HG02852 (cell line): Measurements from ENCODE around the gene CMPK1.
A peak's percentile ranks its signal among the peaks of the same experiment; 100 is the strongest.
"Not testable (repeated sequence)": the region's sequence is repeated elsewhere in the genome, so short reads cannot be mapped to it uniquely, and the experiment has no call there.

Source experiments
- ATAC-seq: cut with Tn5 transposase; IDR thresholded peaks from one replicate; pipeline ENCODE4 v1.9.1; 2021; ENCODE audit warnings: mild to moderate bottlenecking, moderate library complexity; ENCODE audit not compliant: unreplicated experiment

Gene CMPK1

GRCh38 chr1:47333578-47333921, at the start of gene CMPK1:
TSS of gene CMPK1 (plus strand) at chr1:47333790. CDS start at chr1:47333946, 156 bp downstream.
- ATAC-seq: peak; percentile 73

- ATAC-seq: not testable (repeated sequence)
These were observed 45.5 kb upstream of the CMPK1 start for GRCh38 chr1:47288116-47288515.

GRCh38 chr1:47294863-47295262, 38.7 kb upstream of the CMPK1 start:
- not testable (repeated sequence) for ATAC-seq

DNA sequence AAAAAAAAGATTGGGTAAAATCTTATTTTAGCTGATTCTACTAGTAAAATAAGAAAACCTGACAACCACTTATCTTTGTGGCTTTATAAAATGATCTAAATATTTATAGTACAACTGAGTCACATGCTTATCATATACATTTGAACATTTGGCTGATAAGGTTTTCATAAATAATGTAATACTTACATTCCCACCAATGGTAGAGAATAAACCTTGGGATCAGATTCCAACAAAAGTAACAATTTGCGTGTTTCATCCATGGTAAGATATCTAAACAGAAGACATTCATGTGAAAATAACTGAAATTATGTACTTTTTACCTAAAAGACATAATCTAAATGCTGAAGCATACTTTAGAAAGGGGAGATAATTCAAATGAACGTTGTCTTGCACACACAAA, 38.0 kb upstream of the CMPK1 start:
- ATAC-seq: no peak

GRCh38 chr1:47298025-47298699, 35.4 kb upstream of the CMPK1 start:
- ATAC-seq: no peak

DNA sequence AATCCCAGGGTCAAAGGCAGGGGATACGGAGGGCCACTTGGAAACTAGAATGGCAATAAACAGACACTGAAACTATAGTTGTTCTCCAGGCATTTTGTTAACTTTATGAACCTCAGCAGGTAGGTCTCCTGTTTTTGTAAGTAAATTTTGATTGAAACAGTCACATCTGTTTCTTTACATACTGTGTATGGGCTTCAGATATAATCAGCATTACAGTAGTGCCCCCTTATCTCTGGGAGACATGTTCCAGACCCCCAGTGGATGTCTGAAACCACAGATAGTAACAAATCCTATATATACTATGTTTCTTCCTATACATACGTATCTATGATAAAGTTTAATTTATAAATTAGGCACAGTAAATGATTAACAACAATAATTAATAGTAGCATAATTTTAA, 31.1 kb upstream of the CMPK1 start:
- ATAC-seq: no peak

GRCh38 chr1:47309427-47309826, 24.2 kb upstream of the CMPK1 start:
- no peak for ATAC-seq

GRCh38 chr1:47313915-47314664, 19.5 kb upstream of the CMPK1 start, which contains the start of gene STIL:
TSS of gene STIL (minus strand) at chr1:47314147. CDS start at chr1:47310319, 3,828 bp downstream.
- ATAC-seq: peak; percentile 96

DNA sequence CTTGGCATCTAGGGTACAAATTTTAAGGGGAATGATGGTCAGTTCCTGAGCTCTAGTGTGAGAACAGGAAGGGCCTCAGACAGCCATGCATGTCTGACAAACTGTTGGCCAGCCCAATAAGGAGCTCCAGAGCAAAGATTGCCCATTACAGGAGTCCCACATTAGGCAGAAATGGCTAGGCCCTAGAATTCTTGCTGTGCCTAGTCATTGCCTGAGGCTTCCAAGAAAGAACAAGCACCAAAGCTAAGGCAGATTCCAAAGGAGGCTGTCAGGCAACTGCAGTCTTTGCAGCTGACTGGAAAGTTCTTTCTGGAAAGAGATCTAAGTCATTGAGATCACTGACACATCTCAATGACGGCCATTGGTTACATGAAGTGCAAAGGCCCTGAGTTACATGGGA, 15.7 kb upstream of the CMPK1 start:
- no peak for ATAC-seq

DNA sequence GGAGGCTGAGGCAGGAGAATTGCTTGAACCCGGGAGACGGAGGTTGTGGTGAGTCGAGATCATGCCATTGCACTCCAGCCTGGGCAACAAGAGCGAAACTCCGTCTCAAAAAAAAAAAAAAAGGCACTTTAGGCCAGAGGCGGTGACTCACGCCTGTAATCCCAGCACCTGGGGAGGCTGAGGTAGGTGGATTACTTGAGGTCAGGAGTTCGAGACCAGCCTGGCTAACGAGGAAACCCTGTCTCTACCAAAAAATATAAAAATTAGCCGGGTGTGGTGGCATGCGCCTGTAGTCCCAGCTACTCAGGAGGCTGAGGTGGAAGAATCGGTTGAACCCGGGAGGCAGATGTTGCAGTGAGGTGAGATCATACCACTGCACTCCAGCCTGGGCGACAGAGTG, 13.6 kb upstream of the CMPK1 start:
- ATAC-seq: not testable (repeated sequence)

DNA sequence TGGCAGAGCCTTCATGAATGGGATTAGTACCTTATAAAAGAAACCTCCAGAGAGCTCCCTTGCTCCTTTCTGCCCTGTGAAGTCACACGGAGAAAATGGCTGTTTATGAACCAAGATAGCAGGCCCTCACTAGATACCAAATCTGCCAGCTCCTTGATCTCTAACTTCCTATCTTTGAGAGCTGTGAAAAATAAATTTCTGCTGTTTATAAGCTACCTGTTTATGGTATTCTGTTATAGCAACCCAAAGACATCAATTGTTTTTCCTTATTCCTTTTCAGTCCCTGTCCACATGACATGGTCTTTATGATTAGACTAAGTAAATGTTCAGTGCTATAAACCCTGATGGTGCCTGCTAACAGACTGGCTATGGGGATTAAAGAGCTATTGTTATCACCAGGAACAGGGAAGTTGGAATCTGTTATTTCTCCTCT, 10.0 kb upstream of the CMPK1 start:
- no peak for ATAC-seq

DNA sequence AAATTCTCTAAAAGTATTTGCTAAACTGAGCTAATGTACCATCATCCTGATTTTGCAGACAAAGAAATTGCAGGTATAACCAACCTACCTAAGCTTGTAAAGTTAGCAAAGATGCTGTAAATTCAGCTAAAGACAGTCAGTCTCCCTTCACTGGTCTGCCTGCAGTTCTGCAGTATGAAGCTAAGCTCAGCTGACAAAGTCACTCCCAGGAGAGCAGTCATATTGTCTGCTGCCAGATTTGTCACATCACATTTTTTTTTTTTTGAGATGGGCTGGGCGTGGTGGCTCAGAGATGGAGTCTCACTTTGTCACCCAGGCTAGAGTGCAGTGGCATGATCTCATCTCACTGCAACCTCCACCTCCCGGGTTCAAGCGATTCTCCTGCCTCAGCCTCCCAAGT, 8.9 kb upstream of the CMPK1 start:
- no peak for ATAC-seq

DNA sequence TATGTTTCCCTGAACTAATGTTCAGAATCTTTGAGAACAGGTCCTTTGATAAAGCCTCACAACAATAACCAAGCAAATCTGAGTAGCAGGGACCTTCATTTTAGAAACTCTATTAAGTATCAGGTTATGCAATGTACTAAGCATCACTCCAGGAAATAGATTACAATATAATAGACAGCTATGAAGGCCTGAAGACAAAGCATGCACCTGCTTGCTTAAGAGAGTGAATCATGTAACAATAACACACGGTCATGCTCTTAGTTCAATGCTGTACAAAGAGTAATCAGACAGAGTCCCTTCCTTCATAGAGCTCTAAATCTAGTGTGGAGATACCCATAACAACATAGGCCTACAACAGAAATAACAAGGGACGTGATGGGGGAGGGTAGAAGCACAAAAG, 8.1 kb upstream of the CMPK1 start:
- no peak for ATAC-seq

DNA sequence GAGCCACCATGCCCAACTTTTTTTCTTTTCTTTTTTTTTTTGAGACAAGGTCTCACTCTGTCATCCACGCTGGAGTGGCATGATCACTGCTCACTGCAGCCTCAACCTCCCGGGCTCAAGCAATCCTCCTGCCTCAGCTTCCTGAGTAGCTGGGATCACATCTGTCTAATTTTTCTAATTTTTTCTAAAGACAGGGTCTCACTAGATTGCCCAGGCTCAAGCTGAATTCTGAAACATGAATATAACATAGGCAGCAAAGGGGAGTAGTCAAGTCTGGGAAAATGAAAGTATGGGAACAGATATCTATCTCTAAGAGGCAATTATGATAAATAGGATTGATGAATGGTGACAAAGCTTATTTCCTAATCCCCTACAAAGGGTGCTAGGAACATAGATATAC, 7.3 kb upstream of the CMPK1 start:
- no peak for ATAC-seq

GRCh38 chr1:47328992-47329391, 4.6 kb upstream of the CMPK1 start:
- ATAC-seq: no peak

DNA sequence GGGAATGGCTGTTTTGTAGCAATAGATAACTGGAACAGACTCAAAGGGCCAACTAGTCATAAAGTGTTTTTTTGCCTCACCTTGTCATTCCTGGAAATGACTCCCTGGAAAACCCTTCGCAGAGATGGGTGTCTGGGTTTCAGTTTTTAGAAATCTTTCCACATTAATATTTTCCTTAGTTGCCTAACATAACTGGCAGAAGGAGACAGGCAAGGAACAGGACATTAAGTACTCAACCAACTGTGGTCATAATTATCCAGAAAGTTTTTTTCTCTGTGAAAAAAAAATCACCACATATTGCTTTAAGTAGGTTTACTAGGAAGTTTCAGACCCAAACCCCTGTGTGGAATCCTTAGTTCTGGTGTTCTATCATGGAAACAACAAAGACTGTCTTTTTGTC, 3.4 kb upstream of the CMPK1 start:
- ATAC-seq: no peak

DNA sequence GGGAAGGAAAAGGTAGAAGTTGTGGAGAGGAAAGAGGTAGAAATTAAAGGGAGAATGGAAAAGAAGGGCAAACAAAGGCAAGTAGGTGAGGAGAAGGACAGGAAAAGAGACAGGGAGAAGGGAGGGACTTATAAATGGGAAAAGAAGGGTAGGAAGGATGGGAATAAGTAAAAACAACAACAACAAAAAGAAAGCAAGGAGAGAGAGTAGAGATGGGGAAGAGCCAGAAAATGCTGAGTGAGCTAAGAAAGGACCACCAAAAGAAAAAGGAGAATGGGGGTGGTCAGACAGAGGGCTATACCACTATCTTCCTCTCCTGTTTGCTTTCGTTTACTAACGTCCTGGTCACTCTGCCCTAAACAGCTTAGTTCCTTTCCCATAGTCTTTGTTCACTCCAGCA, 1.7 kb upstream of the CMPK1 start:
- ATAC-seq: no peak

GRCh38 chr1:47332779-47333577, 612 bp upstream of the CMPK1 start:
- ATAC-seq: no peak

DNA sequence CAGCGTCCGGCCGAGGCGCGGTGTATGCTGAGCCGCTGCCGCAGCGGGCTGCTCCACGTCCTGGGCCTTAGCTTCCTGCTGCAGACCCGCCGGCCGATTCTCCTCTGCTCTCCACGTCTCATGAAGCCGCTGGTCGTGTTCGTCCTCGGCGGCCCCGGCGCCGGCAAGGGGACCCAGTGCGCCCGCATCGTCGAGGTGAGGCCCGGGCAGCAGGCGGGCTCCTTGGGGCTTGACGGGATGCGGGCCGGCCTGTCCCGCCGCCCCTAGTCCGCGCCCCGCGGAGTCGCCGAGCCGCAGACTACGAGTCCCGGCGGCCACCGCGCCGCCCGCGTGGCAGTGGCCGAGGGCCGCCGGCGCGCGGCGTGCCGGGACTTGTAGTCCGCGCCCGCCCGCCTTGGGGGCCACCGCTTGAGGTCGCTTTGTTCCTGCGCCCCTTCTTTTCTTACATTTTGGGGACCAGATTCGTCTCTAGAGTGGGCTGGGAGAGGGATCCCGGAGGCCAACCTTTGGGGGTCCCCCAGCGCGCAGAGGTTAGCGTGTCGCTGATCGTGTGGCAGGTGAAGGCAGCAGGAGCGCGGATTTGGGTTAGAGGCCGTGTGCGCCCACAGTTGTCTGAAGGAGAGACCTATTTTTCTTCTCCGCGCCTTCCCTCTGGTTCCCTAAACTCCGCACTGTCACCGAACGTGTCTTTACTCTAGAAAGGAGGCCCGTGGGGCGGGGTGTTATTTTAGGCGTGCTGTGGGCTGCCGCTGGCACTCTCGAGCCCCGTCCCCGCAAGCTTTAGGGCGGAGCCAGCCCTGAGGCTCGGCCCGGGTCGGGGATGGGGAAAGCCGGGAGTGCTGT, 553 bp downstream of the CMPK1 start:
- ATAC-seq: peak; percentile 88

DNA sequence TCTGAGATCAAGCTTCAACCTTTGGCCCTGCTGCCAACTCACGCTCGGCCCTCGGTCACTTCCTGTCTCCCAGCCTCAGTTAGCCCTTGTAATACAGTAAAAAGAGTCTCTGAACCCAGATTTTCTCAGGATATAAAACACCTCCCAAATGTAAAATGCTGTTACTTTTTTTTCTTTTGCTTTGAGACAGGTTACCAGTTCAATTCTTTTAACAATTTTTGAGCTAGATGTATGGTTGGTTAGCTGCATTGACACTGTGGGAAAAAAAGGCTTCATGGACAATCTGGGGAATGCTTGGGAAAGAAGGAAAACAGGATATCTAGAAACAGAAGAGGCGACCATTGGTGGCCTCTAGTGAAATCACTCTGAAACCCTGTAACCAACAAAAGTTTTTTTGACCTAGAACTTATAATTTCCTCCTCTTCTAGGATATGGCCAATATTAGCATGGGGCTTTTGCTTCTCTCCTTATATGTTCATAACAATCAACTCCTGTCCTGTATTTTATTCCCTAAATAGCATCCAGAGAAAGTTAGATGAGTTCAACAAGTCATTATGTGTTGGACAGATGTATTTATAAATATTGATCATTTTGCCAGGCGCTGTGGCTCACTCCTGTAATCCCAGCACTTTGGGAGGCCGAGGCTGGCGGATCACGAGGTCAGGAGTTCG, 1.3 kb downstream of the CMPK1 start:
- no peak for ATAC-seq
